ENCODE results near the gene NUDT22.

Gene NUDT22

DNA sequence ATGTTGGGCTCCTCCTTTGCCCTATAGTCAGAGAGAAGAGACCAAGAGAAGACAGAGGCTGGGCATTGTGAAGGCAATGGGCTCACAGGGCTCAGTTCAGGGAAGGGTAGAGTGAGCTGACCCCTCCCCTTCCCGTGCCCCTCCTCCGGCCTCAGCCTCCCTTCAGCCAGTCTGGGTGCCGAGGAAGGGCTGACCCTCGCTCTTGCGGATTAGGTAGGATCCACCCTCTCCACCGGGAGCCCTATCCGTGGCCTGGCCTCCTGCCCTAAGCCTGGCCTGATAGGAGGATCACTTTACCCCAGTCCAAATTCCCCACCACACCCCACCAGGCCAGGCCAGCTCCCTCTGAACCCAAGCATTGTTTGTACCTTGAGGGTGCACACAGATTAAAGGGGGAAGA lies 22.5 kb downstream of the NUDT22 start:
- Histone ChIP-seq H4K5ac (ENCODE audit: low read length) (no peak overlapping the region), H3K4me1 (ENCODE audit: control insufficient read depth, low read depth, low read length) (peaks cover 12% of the 10 kb centered on the region), H2BK5ac (ENCODE audit: low read length) (no peak overlapping the region), H3K79me1 (ENCODE audit: low read length) (peaks cover 9% of the 10 kb centered on the region), H3K4me2 (ENCODE audit: low read length) (no peak overlapping the region), H3K56ac (ENCODE audit: low read length) (peak overlapping the region; percentile 77), H3K27me3 (ENCODE audit: insufficient read depth, low read length, poor library complexity) (no peaks in the 10 kb centered on the region), H3K36me3 (ENCODE audit: control insufficient read depth, insufficient read depth, low read length) (no peaks in the 10 kb centered on the region), H3K23ac (ENCODE audit: low read length) (no peak overlapping the region), H3K4me3 (ENCODE audit: low read length) (no peak overlapping the region), H4K8ac (ENCODE audit: low read depth, low read length) (no peak overlapping the region), H2BK15ac (replicated peaks; ENCODE audit: low read depth) (no peak overlapping the region), H3K79me2 (ENCODE audit: control insufficient read depth, insufficient read depth, low read length) (peaks cover 28% of the 10 kb centered on the region), H3K4ac (ENCODE audit: low read depth, low read length) (peak overlapping the region; percentile 59), H2AK5ac (ENCODE audit: low read length) (peak overlapping the region; percentile 92), H3K18ac (ENCODE audit: low read length) (no peak overlapping the region), H3K9ac (ENCODE audit: low read length) (peak overlapping the region; percentile 69), H3K27ac (ENCODE audit: low read depth, low read length) (no peak overlapping the region), H2BK120ac (ENCODE audit: low read depth, low read length) (no peak overlapping the region)
- peak; percentile 54 for DNase-seq
- no CpG with 5 or more reads among the region's 7 CpGs for WGBS (ENCODE audit: extremely low coverage, insufficient coverage, low lambda C conversion rate)

DNA sequence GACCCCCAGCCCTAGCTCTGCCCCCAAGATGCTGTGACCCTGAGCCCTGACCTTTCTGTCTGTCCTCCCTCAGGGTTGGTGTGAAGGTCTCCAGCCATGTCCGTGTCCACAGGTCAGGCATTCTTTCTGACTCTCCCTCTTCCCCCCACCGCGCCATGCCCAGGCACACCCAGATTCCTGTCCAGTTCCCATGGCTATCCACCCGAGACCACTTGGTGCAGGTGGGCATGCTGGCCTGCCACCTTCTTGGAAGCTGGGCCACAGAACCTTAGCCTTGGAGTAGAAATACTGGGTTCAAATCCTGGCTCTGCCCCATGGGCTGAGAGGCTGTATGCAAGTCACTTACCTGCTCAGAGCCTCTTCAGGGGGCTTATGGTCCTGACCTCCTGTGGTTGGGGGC lies 23.0 kb downstream of the NUDT22 start:
- no peak overlapping the region for H4K8ac ChIP-seq (ENCODE audit: low read depth, low read length)
- no peaks in the 10 kb centered on the region for H3K36me3 ChIP-seq (ENCODE audit: control insufficient read depth, insufficient read depth, low read length)
- no peak overlapping the region for H3K23ac ChIP-seq (ENCODE audit: low read length)
- H3K79me2 ChIP-seq (ENCODE audit: control insufficient read depth, insufficient read depth, low read length) = peaks cover 28% of the 10 kb centered on the region
- no peak for DNase-seq
- peak overlapping the region; percentile 5 for H3K27ac ChIP-seq (ENCODE audit: low read depth, low read length)
- H3K4me3 ChIP-seq (ENCODE audit: low read length) = no peak overlapping the region
- peak overlapping the region; percentile 77 for H3K56ac ChIP-seq (ENCODE audit: low read length)
- H2BK5ac ChIP-seq (ENCODE audit: low read length) = no peak overlapping the region
- H3K18ac ChIP-seq (ENCODE audit: low read length) = no peak overlapping the region
- H3K4me2 ChIP-seq (ENCODE audit: low read length) = no peak overlapping the region
- peak overlapping the region; percentile 31 for H3K9ac ChIP-seq (ENCODE audit: low read length)
- H4K5ac ChIP-seq (ENCODE audit: low read length) = no peak overlapping the region
- H3K4me1 ChIP-seq (ENCODE audit: control insufficient read depth, low read depth, low read length) = peaks cover 12% of the 10 kb centered on the region
- no peaks in the 10 kb centered on the region for H3K27me3 ChIP-seq (ENCODE audit: insufficient read depth, low read length, poor library complexity)
- H2BK120ac ChIP-seq (ENCODE audit: low read depth, low read length) = no peak overlapping the region
- H3K4ac ChIP-seq (ENCODE audit: low read depth, low read length) = no peak overlapping the region
- no CpG with 5 or more reads among the region's 4 CpGs for WGBS (ENCODE audit: extremely low coverage, insufficient coverage, low lambda C conversion rate)
- H3K79me1 ChIP-seq (ENCODE audit: low read length) = peaks cover 10% of the 10 kb centered on the region
- peak overlapping the region; percentile 64 for H2AK5ac ChIP-seq (ENCODE audit: low read length)
- H2BK15ac ChIP-seq (replicated peaks; ENCODE audit: low read depth) = no peak overlapping the region

DNA sequence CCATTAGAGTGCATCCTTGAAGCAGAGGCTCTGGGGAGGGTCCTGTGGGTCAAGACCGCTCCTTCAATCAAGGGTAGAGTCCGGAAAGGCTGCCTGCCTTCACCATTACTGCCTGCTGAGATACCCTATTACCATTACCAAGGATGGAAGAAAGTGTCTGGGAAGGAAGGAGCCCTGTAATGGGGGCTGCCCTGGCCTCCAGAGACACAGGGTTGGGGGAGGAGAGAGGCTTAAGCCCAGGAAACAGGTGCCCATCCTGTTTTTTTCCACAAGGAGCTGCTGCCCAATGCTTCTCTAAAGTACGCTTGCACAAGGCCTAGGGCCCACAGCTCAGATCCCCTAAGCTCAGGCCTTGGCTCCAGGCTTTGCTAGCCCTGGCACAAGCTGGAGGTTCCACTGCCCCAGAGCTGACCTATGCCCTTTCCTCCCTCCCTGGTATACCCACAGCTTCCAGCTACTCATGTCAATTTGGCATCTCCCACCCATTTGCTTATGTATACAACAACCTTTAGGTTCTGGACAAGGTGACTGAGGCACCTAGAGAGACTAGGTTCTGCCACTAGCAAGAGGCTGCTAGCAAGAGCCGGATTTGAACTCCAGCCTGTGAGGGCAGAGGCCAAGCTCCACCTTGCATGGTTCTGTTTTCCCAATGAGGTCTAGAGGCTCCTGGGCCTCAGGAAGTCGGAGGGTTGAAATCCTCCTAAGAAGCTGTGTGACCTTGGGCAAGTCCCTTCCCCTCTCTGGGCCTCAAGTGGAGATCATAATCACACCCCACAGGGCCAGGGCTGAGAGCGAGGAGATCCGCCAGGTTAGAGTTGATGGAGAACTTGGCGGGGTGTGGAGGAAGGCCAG lies 23.7 kb downstream of the NUDT22 start:
- H3K56ac ChIP-seq (ENCODE audit: low read length) = peak overlapping the region; percentile 77
- no peaks in the 10 kb centered on the region for H3K27me3 ChIP-seq (ENCODE audit: insufficient read depth, low read length, poor library complexity)
- no CpG with 5 or more reads among the region's 8 CpGs for WGBS (ENCODE audit: extremely low coverage, insufficient coverage, low lambda C conversion rate)
- H3K79me2 ChIP-seq (ENCODE audit: control insufficient read depth, insufficient read depth, low read length) = peaks cover 28% of the 10 kb centered on the region
- H3K27ac ChIP-seq (ENCODE audit: low read depth, low read length) = peak overlapping the region; percentile 24
- H2BK5ac ChIP-seq (ENCODE audit: low read length) = no peak overlapping the region
- DNase-seq = no peak
- no peak overlapping the region for H3K4me2 ChIP-seq (ENCODE audit: low read length)
- peaks cover 12% of the 10 kb centered on the region for H3K4me1 ChIP-seq (ENCODE audit: control insufficient read depth, low read depth, low read length)
- H2AK5ac ChIP-seq (ENCODE audit: low read length) = peak overlapping the region; percentile 7
- H4K8ac ChIP-seq (ENCODE audit: low read depth, low read length) = no peak overlapping the region
- no peak overlapping the region for H3K18ac ChIP-seq (ENCODE audit: low read length)
- H2BK15ac ChIP-seq (replicated peaks; ENCODE audit: low read depth) = no peak overlapping the region
- H3K4ac ChIP-seq (ENCODE audit: low read depth, low read length) = no peak overlapping the region
- H3K79me1 ChIP-seq (ENCODE audit: low read length) = peaks cover 13% of the 10 kb centered on the region
- peak overlapping the region; percentile 85 for H4K5ac ChIP-seq (ENCODE audit: low read length)
- peaks cover under 1% of the 10 kb centered on the region for H3K36me3 ChIP-seq (ENCODE audit: control insufficient read depth, insufficient read depth, low read length)
- H3K9ac ChIP-seq (ENCODE audit: low read length) = peak overlapping the region; percentile 40
- H3K4me3 ChIP-seq (ENCODE audit: low read length) = no peak overlapping the region
- H3K23ac ChIP-seq (ENCODE audit: low read length) = no peak overlapping the region
- H2BK120ac ChIP-seq (ENCODE audit: low read depth, low read length) = no peak overlapping the region

DNA sequence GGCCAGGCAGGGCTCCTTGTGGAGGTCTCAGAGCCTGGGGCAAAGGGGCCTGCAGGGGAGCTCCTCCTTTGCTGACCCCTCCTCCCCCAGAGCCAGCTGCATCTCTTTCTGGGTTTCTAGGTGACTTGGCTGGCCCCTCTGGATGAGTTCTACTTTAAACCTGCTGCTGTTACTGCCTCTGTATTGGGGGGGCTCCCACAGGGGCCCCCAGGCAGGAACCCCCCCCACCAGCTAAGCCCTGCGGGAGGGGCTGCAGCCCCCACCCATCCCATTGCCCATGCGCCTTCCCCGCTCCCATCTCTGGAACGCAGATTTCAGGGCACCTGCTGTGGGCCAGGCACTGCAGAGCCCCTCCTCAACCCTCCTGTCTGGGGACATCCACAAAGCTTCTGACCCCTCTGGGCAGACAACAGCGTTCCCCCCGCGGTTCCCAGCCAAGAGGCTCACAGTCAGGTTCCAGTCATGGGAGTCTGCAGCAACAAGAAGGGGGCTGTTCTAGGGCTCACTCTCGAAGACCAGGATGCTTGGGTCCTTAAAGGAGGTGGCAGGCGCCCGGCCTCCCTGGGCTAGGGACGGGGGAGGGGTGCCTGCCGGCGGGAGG lies 24.4 kb downstream of the NUDT22 start:
- peaks cover 12% of the 10 kb centered on the region for H3K4me1 ChIP-seq (ENCODE audit: control insufficient read depth, low read depth, low read length)
- H3K23ac ChIP-seq (ENCODE audit: low read length) = no peak overlapping the region
- no peak overlapping the region for H3K4me3 ChIP-seq (ENCODE audit: low read length)
- no peak overlapping the region for H4K8ac ChIP-seq (ENCODE audit: low read depth, low read length)
- no CpG with 5 or more reads among the region's 13 CpGs for WGBS (ENCODE audit: extremely low coverage, insufficient coverage, low lambda C conversion rate)
- no peak overlapping the region for H2BK15ac ChIP-seq (replicated peaks; ENCODE audit: low read depth)
- no peak overlapping the region for H2BK120ac ChIP-seq (ENCODE audit: low read depth, low read length)
- no peaks in the 10 kb centered on the region for H3K27me3 ChIP-seq (ENCODE audit: insufficient read depth, low read length, poor library complexity)
- peaks cover 4% of the 10 kb centered on the region for H3K36me3 ChIP-seq (ENCODE audit: control insufficient read depth, insufficient read depth, low read length)
- H3K9ac ChIP-seq (ENCODE audit: low read length) = peak overlapping the region; percentile 81
- H3K56ac ChIP-seq (ENCODE audit: low read length) = peak overlapping the region; percentile 91
- peaks cover 13% of the 10 kb centered on the region for H3K79me1 ChIP-seq (ENCODE audit: low read length)
- peaks cover 20% of the 10 kb centered on the region for H3K79me2 ChIP-seq (ENCODE audit: control insufficient read depth, insufficient read depth, low read length)
- DNase-seq = no peak
- peak overlapping the region; percentile 65 for H3K4me2 ChIP-seq (ENCODE audit: low read length)
- no peak overlapping the region for H2AK5ac ChIP-seq (ENCODE audit: low read length)
- H3K27ac ChIP-seq (ENCODE audit: low read depth, low read length) = no peak overlapping the region
- no peak overlapping the region for H4K5ac ChIP-seq (ENCODE audit: low read length)
- H3K18ac ChIP-seq (ENCODE audit: low read length) = peak overlapping the region; percentile 85
- H3K4ac ChIP-seq (ENCODE audit: low read depth, low read length) = no peak overlapping the region
- no peak overlapping the region for H2BK5ac ChIP-seq (ENCODE audit: low read length)

DNA sequence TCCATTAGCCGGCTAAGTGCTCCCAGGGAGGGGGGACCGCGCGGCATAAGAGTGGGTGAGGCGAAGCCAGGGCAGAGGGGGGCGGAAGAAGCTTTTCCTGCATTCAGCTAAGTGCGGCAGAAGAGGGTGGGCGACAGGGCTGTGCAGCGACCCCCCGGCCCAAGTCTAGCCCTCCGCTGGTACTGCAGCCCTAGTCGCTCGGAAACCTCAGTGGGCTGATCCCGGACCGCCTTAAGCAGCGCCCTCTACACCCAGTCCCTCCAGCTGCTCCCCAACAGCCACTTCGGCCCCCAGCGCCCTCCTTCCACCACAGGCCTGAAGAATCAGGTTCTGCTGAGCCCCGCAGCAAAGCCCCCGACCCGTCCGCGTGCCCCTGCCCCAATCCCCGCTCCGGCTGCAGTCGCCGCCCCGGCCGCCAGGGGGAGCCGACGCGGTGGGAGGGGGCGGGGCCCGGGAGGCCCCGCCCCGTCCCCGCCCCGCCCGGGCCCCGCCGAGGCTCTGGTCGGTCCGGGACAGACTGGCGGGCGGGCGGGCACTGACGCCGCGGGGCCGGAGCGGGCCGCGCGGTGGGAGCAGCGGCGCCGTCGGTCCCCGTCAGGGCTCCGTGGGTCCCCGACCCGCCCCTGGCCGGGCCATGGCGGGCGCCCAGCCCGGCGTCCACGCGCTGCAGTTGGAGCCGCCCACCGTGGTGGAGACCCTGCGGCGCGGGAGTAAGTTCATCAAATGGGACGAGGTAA lies 25.1 kb downstream of the NUDT22 start, which contains the start of gene PLCB3:
TSS of gene PLCB3 (plus strand) at position 515 of the 737 bp plus-strand sequence. CDS start at position 635, 120 bp downstream.
- no peaks in the 10 kb centered on the region for H3K27me3 ChIP-seq (ENCODE audit: insufficient read depth, low read length, poor library complexity)

More for the DNA sequence above, 25.1 kb downstream of the NUDT22 start, which contains the start of gene PLCB3:
- peak within 1 kb of the TSS; percentile 68 for H3K27ac ChIP-seq (ENCODE audit: low read depth, low read length)
- H2BK15ac ChIP-seq (replicated peaks; ENCODE audit: low read depth) = no peak within 1 kb of the TSS
- no peak within 1 kb of the TSS for H2BK5ac ChIP-seq (ENCODE audit: low read length)
- H3K79me2 ChIP-seq (ENCODE audit: control insufficient read depth, insufficient read depth, low read length) = peaks cover 14% of the 10 kb centered on the region
- peak within 1 kb of the TSS; percentile 59 for H2AK5ac ChIP-seq (ENCODE audit: low read length)
- DNase-seq = peak; percentile 53
- no peak within 1 kb of the TSS for H4K8ac ChIP-seq (ENCODE audit: low read depth, low read length)
- no CpG with 5 or more reads among the region's 75 CpGs for WGBS (ENCODE audit: extremely low coverage, insufficient coverage, low lambda C conversion rate)
- peak within 1 kb of the TSS; percentile 57 for H3K23ac ChIP-seq (ENCODE audit: low read length)
- peak within 1 kb of the TSS; percentile 95 for H3K9ac ChIP-seq (ENCODE audit: low read length)
- H3K56ac ChIP-seq (ENCODE audit: low read length) = peak within 1 kb of the TSS; percentile 94
- peaks cover 4% of the 10 kb centered on the region for H3K36me3 ChIP-seq (ENCODE audit: control insufficient read depth, insufficient read depth, low read length)
- peak within 1 kb of the TSS; percentile 75 for H3K4ac ChIP-seq (ENCODE audit: low read depth, low read length)
- H3K4me2 ChIP-seq (ENCODE audit: low read length) = peak within 1 kb of the TSS; percentile 82
- H3K18ac ChIP-seq (ENCODE audit: low read length) = peak within 1 kb of the TSS; percentile 85
- H3K4me3 ChIP-seq (ENCODE audit: low read length) = peak within 1 kb of the TSS; percentile 82
- peaks cover 13% of the 10 kb centered on the region for H3K79me1 ChIP-seq (ENCODE audit: low read length)
- no peak within 1 kb of the TSS for H2BK120ac ChIP-seq (ENCODE audit: low read depth, low read length)
- H4K5ac ChIP-seq (ENCODE audit: low read length) = no peak within 1 kb of the TSS
- H3K4me1 ChIP-seq (ENCODE audit: control insufficient read depth, low read depth, low read length) = peaks cover 12% of the 10 kb centered on the region
